Measurements from ENCODE around the gene ETV1. TPM values are rescaled to one million over a fixed set of nuclear protein-coding genes. Genes with fewer than 3 reads are reported as not detected.

Gene ETV1
- total RNA-seq (2022; extraction: Qiagen RNA extraction; ENCODE audit: low read depth), result 2.4 to 4.0 TPM (median 3.5 TPM) in 5 replicates

DNA sequence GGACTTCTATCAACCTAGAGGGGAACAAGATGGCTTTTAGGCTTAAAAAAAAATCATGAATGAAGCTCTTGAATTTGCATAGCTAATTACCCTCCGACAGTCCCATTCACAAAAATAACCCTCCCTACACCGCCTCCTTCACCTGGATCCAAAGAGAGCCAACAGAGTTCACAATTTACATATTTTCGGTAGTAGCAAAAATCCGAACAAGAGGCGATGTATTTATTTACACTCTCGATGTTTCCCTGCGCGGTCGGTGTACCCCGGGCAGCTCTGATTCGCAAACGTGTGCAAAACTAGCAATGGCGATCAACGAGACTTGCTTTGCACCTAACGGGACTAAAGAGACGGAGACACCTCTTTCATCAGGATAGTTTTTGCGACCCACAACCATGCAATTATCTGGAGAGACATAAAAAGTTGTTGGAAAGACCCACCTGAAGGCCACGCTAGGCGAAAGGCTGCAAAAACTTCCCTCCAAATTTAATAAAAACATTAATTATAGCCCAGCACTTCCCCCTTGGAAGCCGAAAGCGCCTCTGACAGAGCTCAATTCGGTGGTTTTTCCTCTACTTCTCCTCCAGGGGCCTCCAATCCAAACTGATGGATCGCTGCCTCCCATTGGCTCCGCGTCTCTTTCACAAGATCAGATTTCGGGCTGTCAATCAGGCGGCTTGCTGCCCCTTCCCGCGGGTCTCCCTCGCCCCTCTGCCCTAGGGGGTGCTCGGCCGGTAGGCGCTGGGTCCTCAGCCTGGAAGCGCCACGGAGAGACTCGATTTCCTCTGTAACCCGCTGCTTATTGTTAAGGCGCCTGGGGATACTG lies at the start of gene ETV1:
Gene ETV1 (minus strand): TSS at position 541 of the 823 bp plus-strand sequence. CDS start 614 bp downstream, outside the sequence.

All from A549 treated with DMSO at 1 μM for 4 hours (cell line).